GM23248 (cell line): ENCODE results near the gene AHRR. TPM values are rescaled to one million over a fixed set of nuclear protein-coding genes. Genes with fewer than 3 reads are reported as not detected.

ENCODE experiments used
- DNase-seq: peaks from one replicate; pipeline ENCODE4 v3.0.0-alpha.2; 2015
- H2AFZ ChIP-seq: fragments of 200-600 bp; sonication (generic); 2 replicates; pipeline ENCODE4 v1.6.1; 2016; ENCODE audit warnings: antibody characterized with exemption
- H3F3A ChIP-seq: fragments of 200-600 bp; sonication (generic); 2 replicates; pipeline ENCODE4 v1.6.1; 2016; ENCODE audit warnings: mild to moderate bottlenecking, antibody characterized with exemption, mixed run types; ENCODE audit not compliant: insufficient read depth
- H3K27ac ChIP-seq: fragments of 200-600 bp; sonication (generic); 2 replicates; pipeline ENCODE4 v1.5.1; 2016; ENCODE audit warnings: mild to moderate bottlenecking
- H3K27me3 ChIP-seq: fragments of 200-600 bp; sonication (generic); replicated peaks from 2 replicates; pipeline ENCODE4 v1.6.1; 2016; ENCODE audit warnings: mild to moderate bottlenecking; ENCODE audit not compliant: insufficient read depth
- H3K36me3 ChIP-seq: fragments of 200-600 bp; sonication (generic); 2 replicates; pipeline ENCODE4 v1.6.1; 2016; ENCODE audit warnings: low read depth, mild to moderate bottlenecking
- H3K4me1 ChIP-seq: fragments of 200-600 bp; sonication (generic); 2 replicates; pipeline ENCODE4 v1.6.1; 2016; ENCODE audit warnings: mild to moderate bottlenecking; ENCODE audit not compliant: insufficient read depth
- H3K4me2 ChIP-seq: fragments of 200-600 bp; sonication (generic); one replicate; pipeline ENCODE4 v1.6.1; 2016; ENCODE audit warnings: mild to moderate bottlenecking; ENCODE audit not compliant: unreplicated experiment
- H3K4me3 ChIP-seq: fragments of 200-600 bp; sonication (generic); 2 replicates; pipeline ENCODE4 v1.5.1; 2016; ENCODE audit warnings: mild to moderate bottlenecking
- H3K79me2 ChIP-seq: fragments of 200-600 bp; sonication (generic); 2 replicates; pipeline ENCODE4 v1.6.1; 2016; ENCODE audit warnings: mild to moderate bottlenecking; ENCODE audit not compliant: insufficient read depth
- H3K9ac ChIP-seq: fragments of 200-600 bp; sonication (generic); 2 replicates; pipeline ENCODE4 v1.6.1; 2016; ENCODE audit warnings: mild to moderate bottlenecking
- H3K9me2 ChIP-seq: fragments of 200-600 bp; sonication (generic); 2 replicates; pipeline ENCODE4 v1.6.1; 2016; ENCODE audit warnings: mixed run types, mild to moderate bottlenecking, moderate library complexity; ENCODE audit not compliant: insufficient read depth
- H3K9me3 ChIP-seq: fragments of 200-600 bp; sonication (generic); one replicate; pipeline ENCODE4 v1.6.1; 2017; ENCODE audit warnings: low read depth
- H4K20me1 ChIP-seq: fragments of 200-600 bp; sonication (generic); 2 replicates; pipeline ENCODE4 v1.6.0; 2016; ENCODE audit not compliant: insufficient read depth
- EZH2 ChIP-seq: fragments of 200-600 bp; sonication (generic); IDR thresholded peaks from 2 replicates; pipeline ENCODE4 v1.6.1; 2018; ENCODE audit warnings: antibody characterized with exemption, mild to moderate bottlenecking; ENCODE audit not compliant: insufficient read depth, poor library complexity, severe bottlenecking
- EZH2phosphoT487 ChIP-seq: fragments of 200-600 bp; sonication (generic); IDR thresholded peaks from 2 replicates; pipeline ENCODE4 v1.6.1; 2018; ENCODE audit warnings: antibody characterized with exemption, moderate library complexity, mild to moderate bottlenecking, low read depth; ENCODE audit not compliant: insufficient read depth
- WGBS, 2 experiments: methylation state at CpG; one replicate each; pipeline ENCODE4 v1.1.6; 2015 to 2017; ENCODE audit warnings: low lambda C conversion rate in 2 of 2, low coverage in 1 of 2; ENCODE audit errors: missing lambda C conversion rate in 2 of 2; 5-methylcytosine and 5-hydroxymethylcytosine counted together
- in situ Hi-C: fragments of 300-500 bp; cut with MboI; formaldehyde crosslinking; loops from 2 replicates; pipeline ENCODE4 v1.15.0; 2020
- polyA plus RNA-seq: library from polyadenylated mRNA; unstranded; fragments of >200 nt; fragmentation: Nextera tagmentation; extraction: Ambion mirVana; gene quantifications from 2 replicates; pipeline ENCODE4 v1.2.1, GENCODE V29; 2016
- total RNA-seq: library from RNA; depleted of rRNA; stranded (reverse); fragments of >200 nt; shearing (Covaris generic); gene quantifications from 2 replicates; pipeline ENCODE4 v1.2.3, GENCODE V29; 2014

Gene AHRR
- total and polyA plus RNA-seq, 2 experiments from 2014 or later: 13.2 to 33.7 TPM

DNA sequence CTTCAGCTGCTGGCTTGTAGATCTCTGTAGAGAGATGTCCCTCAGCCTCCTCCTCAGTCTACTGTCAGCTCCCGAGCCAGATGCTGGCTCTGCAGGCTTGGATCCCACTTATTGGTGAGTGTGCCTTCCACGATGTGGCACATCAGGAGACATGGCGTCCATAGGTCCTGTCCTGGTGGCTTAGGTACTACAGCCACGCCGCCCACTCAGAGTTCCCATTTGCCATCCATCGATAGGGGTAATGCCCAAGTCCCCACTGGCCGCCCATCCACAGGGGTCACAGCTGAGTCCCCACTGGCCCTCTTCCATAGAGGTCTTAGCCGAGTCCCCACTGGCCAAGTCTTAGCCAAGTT is 138.7 kb downstream of the AHRR start:
- no peak overlapping the region for H3K9ac ChIP-seq
- in situ Hi-C loops: no loop called here
- H3K9me3 ChIP-seq: no peaks in the 10 kb centered on the region
- peaks cover 18% of the 10 kb centered on the region; the same call in 1 of the 2 replicates for H3K36me3 ChIP-seq
- TF ChIP-seq EZH2phosphoT487: no peak
- TF ChIP-seq EZH2: no peak
- no peaks in the 10 kb centered on the region for H3K27me3 ChIP-seq
- no peaks in the 10 kb centered on the region for H3K9me2 ChIP-seq
- H3K4me3 ChIP-seq: no peak overlapping the region
- H4K20me1 ChIP-seq: no peaks in the 10 kb centered on the region
- 89 to 93% methylated on average over 8 of the region's 8 CpGs for WGBS, 2 experiments
- H2AFZ ChIP-seq: no peak overlapping the region
- DNase-seq: no peak
- peaks cover 50% of the 10 kb centered on the region for H3K79me2 ChIP-seq
- peaks cover 10% of the 10 kb centered on the region for H3K4me1 ChIP-seq
- H3K4me2 ChIP-seq: no peak overlapping the region
- H3K27ac ChIP-seq: no peak overlapping the region
- peaks cover 10% of the 10 kb centered on the region for H3F3A ChIP-seq

- Histone ChIP-seq H3K79me2 (peaks cover 32% of the 10 kb centered on the region), H2AFZ (no peak overlapping the region), H3K4me1 (peaks cover 10% of the 10 kb centered on the region), H3K9ac (no peak overlapping the region), H3K9me2 (no peaks in the 10 kb centered on the region), H3K9me3 (no peaks in the 10 kb centered on the region), H3K4me3 (no peak overlapping the region), H3F3A (peaks cover 10% of the 10 kb centered on the region), H3K36me3 (peaks cover 18% of the 10 kb centered on the region; the same call in 1 of the 2 replicates), H3K27ac (no peak overlapping the region), H4K20me1 (no peaks in the 10 kb centered on the region), H3K4me2 (no peak overlapping the region), H3K27me3 (no peaks in the 10 kb centered on the region)
- no peak for DNase-seq
- WGBS, 2 experiments: 97 to 98% methylated on average over 24 of the region's 24 CpGs
- in situ Hi-C loops: no loop called here
- TF ChIP-seq EZH2 (no peak), EZH2phosphoT487 (no peak)
Observed at GRCh38 chr5:462051-462481, 140.6 kb downstream of the AHRR start.

DNA sequence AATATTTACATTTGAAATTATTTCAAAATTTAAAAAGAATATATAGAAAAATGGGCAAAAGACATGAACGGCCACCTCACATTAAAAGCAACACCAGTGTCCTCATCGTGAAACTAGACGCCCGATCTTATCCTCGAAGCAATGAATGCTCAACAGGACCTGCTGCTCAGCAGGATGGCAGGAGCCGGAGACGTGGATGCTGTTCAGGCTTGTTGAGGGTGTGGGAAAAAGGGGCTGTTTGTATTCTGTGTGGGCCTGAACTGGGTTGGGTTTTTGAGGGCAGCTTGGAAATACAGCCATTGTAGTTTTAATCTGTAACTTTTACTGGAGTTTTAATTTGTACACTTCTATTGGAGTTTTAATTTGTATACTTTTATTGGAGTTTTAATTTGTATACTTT is 141.8 kb downstream of the AHRR start:
- in situ Hi-C loops: no loop called here
- Histone ChIP-seq H3K79me2 (peaks cover 20% of the 10 kb centered on the region), H3K36me3 (peaks cover 10% of the 10 kb centered on the region; the same call in 1 of the 2 replicates), H3K9me2 (no peaks in the 10 kb centered on the region), H3K4me1 (peaks cover 10% of the 10 kb centered on the region), H3K27me3 (no peaks in the 10 kb centered on the region), H3F3A (peaks cover 4% of the 10 kb centered on the region), H3K9ac (no peak overlapping the region), H3K9me3 (no peaks in the 10 kb centered on the region), H3K27ac (no peak overlapping the region), H4K20me1 (no peaks in the 10 kb centered on the region), H3K4me3 (no peak overlapping the region), H3K4me2 (no peak overlapping the region), H2AFZ (no peak overlapping the region)
- WGBS, 2 experiments: 82 to 85% methylated on average over 7 of the region's 7 CpGs
- no peak for TF ChIP-seq EZH2
- no peak for TF ChIP-seq EZH2phosphoT487
- DNase-seq: no peak

- Histone ChIP-seq H3F3A (no peaks in the 10 kb centered on the region; the same call in 1 of the 2 replicates), H3K4me3 (no peak overlapping the region), H3K4me2 (no peak overlapping the region), H3K27ac (no peak overlapping the region), H3K27me3 (no peaks in the 10 kb centered on the region), H2AFZ (no peak overlapping the region), H3K9ac (no peak overlapping the region), H3K9me3 (no peaks in the 10 kb centered on the region), H3K9me2 (no peaks in the 10 kb centered on the region), H3K36me3 (peaks cover 10% of the 10 kb centered on the region; the same call in 1 of the 2 replicates), H4K20me1 (no peaks in the 10 kb centered on the region), H3K79me2 (peaks cover 16% of the 10 kb centered on the region; the same call in 1 of the 2 replicates), H3K4me1 (peaks cover 4% of the 10 kb centered on the region)
- WGBS, 2 experiments: 89 to 94% methylated on average over 16 to 18 of the region's 18 CpGs
- in situ Hi-C loops: no loop called here
- TF ChIP-seq EZH2: no peak
- TF ChIP-seq EZH2phosphoT487: no peak
- no peak for DNase-seq
Observed at GRCh38 chr5:463952-464351, 142.4 kb downstream of the AHRR start.
